ENCODE measurements around the gene SETD6. TPM values are rescaled to one million over a fixed set of nuclear protein-coding genes. Genes with fewer than 3 reads are reported as not detected.

The SETD6 gene
- total and polyA plus RNA-seq, 2 experiments from 2014 or later, result 39.7 to 54.0 TPM

DNA sequence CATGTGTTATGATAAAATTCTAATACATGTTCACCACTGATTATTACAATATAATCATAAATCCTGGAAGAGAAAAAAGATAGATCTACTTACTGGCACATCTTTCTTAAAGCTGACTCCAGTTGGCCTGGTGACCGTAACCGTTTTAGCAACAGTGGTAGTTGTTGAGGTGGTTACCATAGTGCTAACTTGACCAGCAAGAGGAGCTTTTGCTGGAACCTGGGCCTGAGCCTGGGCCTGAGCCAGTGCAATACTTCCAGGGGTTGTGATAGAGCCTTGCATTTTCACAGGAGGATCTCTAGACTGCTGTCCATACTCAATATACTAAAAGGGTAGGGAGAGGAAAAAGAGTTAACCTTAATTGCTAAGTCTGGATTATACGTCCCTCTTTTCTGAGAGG, 36.2 kb downstream of the SETD6 start:
- H3K4me3 ChIP-seq, result no peak overlapping the region
- Mint-ChIP-seq H3K4me1 (no peaks in the 10 kb centered on the region), H3K4me3 (no peak overlapping the region), H3K27me3 (ENCODE audit: insufficient read depth, low read depth, poor library complexity) (peaks cover 6% of the 10 kb centered on the region), H3K9me3 (no peaks in the 10 kb centered on the region), H3K36me3 (ENCODE audit: low read depth) (peaks cover 86% of the 10 kb centered on the region), H3K27ac (no peak overlapping the region)
- no peaks in the 10 kb centered on the region for H3K27me3 ChIP-seq (ENCODE audit: insufficient read depth)
- TF ChIP-seq EZH2phosphoT487 (IDR thresholded peaks at IDR 0.05; ENCODE audit: unreplicated experiment) (no peak), REST (IDR thresholded peaks at IDR 0.05; ENCODE audit: unreplicated experiment) (no peak), ZNF114 (CRISPR knock-in tag; IDR thresholded peaks at IDR 0.05) (no peak), CTCF (conservative IDR thresholded peaks at IDR 0.05; ENCODE audit: low read depth in 2 of 2) (no peak), CREB1 (CRISPR knock-in tag; IDR thresholded peaks at IDR 0.05; ENCODE audit: low read depth) (no peak), JUNB (IDR thresholded peaks at IDR 0.05; ENCODE audit: unreplicated experiment) (no peak), POLR2AphosphoS5 (IDR thresholded peaks at IDR 0.05; ENCODE audit: low read depth) (no peak), ETS1 (IDR thresholded peaks at IDR 0.05) (no peak), ZNF462 (CRISPR knock-in tag; IDR thresholded peaks at IDR 0.05) (no peak), NANOG (IDR thresholded peaks at IDR 0.05; ENCODE audit: borderline replicate concordance) (no peak), STAT1 (IDR thresholded peaks at IDR 0.05; ENCODE audit: unreplicated experiment) (no peak), ZNF331 (CRISPR knock-in tag; IDR thresholded peaks at IDR 0.05; ENCODE audit: low read depth) (no peak), EZH2 (IDR thresholded peaks at IDR 0.05; ENCODE audit: low read depth, unreplicated experiment) (no peak)
- H2AFZ ChIP-seq, result no peak overlapping the region
- peaks cover 64% of the 10 kb centered on the region for H3K36me3 ChIP-seq (ENCODE audit: insufficient read depth)
- H4K20me1 ChIP-seq (replicated peaks; ENCODE audit: insufficient read depth), result peaks cover 4% of the 10 kb centered on the region
- no peaks in the 10 kb centered on the region for H3F3A ChIP-seq (replicated peaks; ENCODE audit: low read depth)
- H3K9me2 ChIP-seq (ENCODE audit: insufficient read depth), result no peaks in the 10 kb centered on the region
- H3K4me2 ChIP-seq, result no peak overlapping the region
- no peak for DNase-seq (ENCODE audit: low spot score)
- no peaks in the 10 kb centered on the region for H3K4me1 ChIP-seq (ENCODE audit: insufficient read depth)
- no peak overlapping the region for H3K27ac ChIP-seq (ENCODE audit: low read depth)
- ATAC-seq, result no peak
- no peaks in the 10 kb centered on the region for H3K79me2 ChIP-seq (replicated peaks; ENCODE audit: insufficient read depth)

Data from GM23338 (cell line).